Natural killer cell (primary cell): ENCODE measurements around the gene TBL3. TPM values are rescaled to one million over a fixed set of nuclear protein-coding genes. Genes with fewer than 3 reads are reported as not detected.
A peak's percentile ranks its signal among the peaks of the same experiment; 100 is the strongest.

Experiments used
- ATAC-seq, 3 donors: fragments of 150-1000 bp in 2 of 3; fragments of 200-7000 bp in 1 of 3; cut with Tn5 transposase; 1 replicate in 1 of 3; 2 replicates in 2 of 3; pipeline ENCODE4 v1.10.0; 2021; ENCODE audit warnings: mild to moderate bottlenecking in 2 of 3, moderate library complexity in 2 of 3
- DNase-seq, 2 donors: peaks; one replicate each; pipeline versions ENCODE4 v3.0.0 to v3.0.0-alpha.2; 2013 to 2021; ENCODE audit warnings: mixed read lengths in 1 of 2
- H3K27ac ChIP-seq: one replicate; pipeline ENCODE4 v1.5.1; 2013; ENCODE audit warnings: mild to moderate bottlenecking, low read length
- H3K27me3 ChIP-seq: one replicate; pipeline ENCODE4 v1.6.1; 2013; ENCODE audit warnings: low read length; ENCODE audit not compliant: control insufficient read depth, insufficient read depth
- H3K36me3 ChIP-seq: one replicate; pipeline ENCODE4 v1.6.1; 2013; ENCODE audit warnings: low read length; ENCODE audit not compliant: control insufficient read depth, insufficient read depth
- H3K4me1 ChIP-seq: one replicate; pipeline ENCODE4 v1.6.1; 2013; ENCODE audit warnings: low read length; ENCODE audit not compliant: control insufficient read depth, insufficient read depth
- H3K4me3 ChIP-seq: one replicate; pipeline ENCODE4 v1.5.1; 2013; ENCODE audit warnings: low read length
- H3K9me3 ChIP-seq: one replicate; pipeline ENCODE4 v1.6.1; 2013; ENCODE audit warnings: low read length; ENCODE audit not compliant: control insufficient read depth, insufficient read depth
- H3K27ac Mint-ChIP-seq, 2 donors: one replicate each; pipeline ENCODE4 v1.8.0; 2022; ENCODE audit warnings: mild to moderate bottlenecking in 2 of 2, mixed read lengths in 2 of 2, moderate library complexity in 1 of 2
- H3K27me3 Mint-ChIP-seq, 2 donors: one replicate each; pipeline ENCODE4 v1.8.0; 2022; ENCODE audit warnings: low read depth in 2 of 2, mixed read lengths in 2 of 2
- H3K36me3 Mint-ChIP-seq: one replicate; pipeline ENCODE4 v1.8.0; 2022; ENCODE audit warnings: mixed read lengths
- H3K4me1 Mint-ChIP-seq, 2 donors: one replicate each; pipeline ENCODE4 v1.8.0; 2022; ENCODE audit warnings: mixed read lengths in 2 of 2
- H3K4me3 Mint-ChIP-seq: one replicate; pipeline ENCODE4 v1.8.0; 2022; ENCODE audit warnings: mild to moderate bottlenecking, moderate library complexity, mixed read lengths
- H3K9me3 Mint-ChIP-seq, 2 donors: one replicate each; pipeline ENCODE4 v1.8.0; 2022; ENCODE audit warnings: mixed read lengths in 2 of 2
- WGBS: methylation state at CpG from one replicate; pipeline ENCODE4 v1.1.7; 2013; ENCODE audit warnings: missing lambda C conversion rate; ENCODE audit not compliant: insufficient coverage; 5-methylcytosine and 5-hydroxymethylcytosine counted together
- intact Hi-C: fragments of 100-400 bp; cut with micrococcal nuclease; formaldehyde crosslinking; loops from one replicate; pipeline ENCODE4 v1.14.2; 2022
- total RNA-seq, 4 donors: library from RNA; stranded (reverse); fragments of 120-200 nt in 1 of 4; gene quantifications; one replicate each; pipeline versions ENCODE4 v1.2.3 to v1.2.4, GENCODE V29; 2013 to 2022
- TF ChIP-seq, protein P1 (sequence below): fragments of 200-600 bp; IDR thresholded peaks from one replicate; pipeline ENCODE4 v1.8.0; 2022; ENCODE audit warnings: antibody characterized with exemption

The TBL3 gene
- total RNA-seq, 3 donors from 2014 or later (not counting 1 experiment from before 2014, with no cell fraction given), result 25.1 to 28.9 (median 28.1) TPM

DNA sequence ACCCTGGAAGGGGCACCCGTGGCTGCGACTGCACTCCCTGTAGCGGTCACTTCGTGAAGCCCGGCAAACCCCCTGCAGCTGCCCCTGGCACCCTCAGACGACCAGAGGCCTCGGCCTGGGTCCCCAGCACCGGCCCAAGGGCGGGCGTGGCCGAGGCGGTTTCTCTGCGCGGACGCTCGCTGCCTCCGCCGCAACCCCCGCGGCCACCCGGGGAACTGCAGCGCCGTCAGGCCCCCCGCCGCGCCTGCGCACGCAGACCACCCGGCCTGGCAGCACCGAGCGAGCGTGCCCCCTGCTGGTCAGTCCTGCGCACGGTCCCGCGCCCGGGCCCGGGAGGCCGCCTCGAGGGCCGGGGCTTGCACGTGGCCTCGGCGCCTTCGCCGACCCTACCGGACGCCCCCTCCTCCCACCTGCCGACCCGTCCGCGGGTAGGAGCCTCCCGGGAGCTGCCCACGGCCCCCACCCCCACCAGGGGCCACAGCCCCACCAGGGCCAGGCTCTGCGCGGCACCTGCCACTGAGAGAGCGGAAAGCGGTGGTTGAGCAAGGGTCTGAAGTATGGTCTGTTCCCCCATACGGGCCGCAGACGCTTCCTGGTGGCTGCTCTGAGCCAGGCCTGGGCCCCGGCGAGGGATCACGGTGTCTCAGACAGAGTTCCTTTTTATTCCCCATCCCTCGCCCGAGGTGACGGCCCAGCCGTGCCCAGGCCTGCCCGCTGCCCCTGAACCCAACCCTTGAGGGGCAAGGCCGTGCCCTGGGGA is 42.1 kb upstream of the TBL3 start:
- Histone ChIP-seq H3K27me3 (no peaks in the 10 kb centered on the region), H3K9me3 (no peaks in the 10 kb centered on the region), H3K4me3 (peak overlapping the region; percentile 31), H3K27ac (no peak overlapping the region), H3K4me1 (peaks cover 11% of the 10 kb centered on the region), H3K36me3 (no peaks in the 10 kb centered on the region)
- no peaks in the 10 kb centered on the region for H3K9me3 Mint-ChIP-seq
- H3K36me3 Mint-ChIP-seq, result no peaks in the 10 kb centered on the region
- DNase-seq, result peak; percentile 95 to 96
- intact Hi-C loops, result loop anchor here (2.0 to 10.0 kb wide), 2 partner anchors 65 to 155 kb away; partner anchors contain the start of genes EME2, MRPS34 and NME3
- H3K27ac Mint-ChIP-seq, result peak overlapping the region in 1 of 2 donors; percentile 65
- TF ChIP-seq, protein P1, sequence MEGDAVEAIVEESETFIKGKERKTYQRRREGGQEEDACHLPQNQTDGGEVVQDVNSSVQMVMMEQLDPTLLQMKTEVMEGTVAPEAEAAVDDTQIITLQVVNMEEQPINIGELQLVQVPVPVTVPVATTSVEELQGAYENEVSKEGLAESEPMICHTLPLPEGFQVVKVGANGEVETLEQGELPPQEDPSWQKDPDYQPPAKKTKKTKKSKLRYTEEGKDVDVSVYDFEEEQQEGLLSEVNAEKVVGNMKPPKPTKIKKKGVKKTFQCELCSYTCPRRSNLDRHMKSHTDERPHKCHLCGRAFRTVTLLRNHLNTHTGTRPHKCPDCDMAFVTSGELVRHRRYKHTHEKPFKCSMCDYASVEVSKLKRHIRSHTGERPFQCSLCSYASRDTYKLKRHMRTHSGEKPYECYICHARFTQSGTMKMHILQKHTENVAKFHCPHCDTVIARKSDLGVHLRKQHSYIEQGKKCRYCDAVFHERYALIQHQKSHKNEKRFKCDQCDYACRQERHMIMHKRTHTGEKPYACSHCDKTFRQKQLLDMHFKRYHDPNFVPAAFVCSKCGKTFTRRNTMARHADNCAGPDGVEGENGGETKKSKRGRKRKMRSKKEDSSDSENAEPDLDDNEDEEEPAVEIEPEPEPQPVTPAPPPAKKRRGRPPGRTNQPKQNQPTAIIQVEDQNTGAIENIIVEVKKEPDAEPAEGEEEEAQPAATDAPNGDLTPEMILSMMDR, result peak; percentile 99
- H3K4me1 Mint-ChIP-seq, result no peaks in the 10 kb centered on the region
- peaks cover under 1 to 3% of the 10 kb centered on the region in 2 donors for H3K27me3 Mint-ChIP-seq
- H3K4me3 Mint-ChIP-seq, result peak overlapping the region; percentile 72
- 10% methylated on average over 70 of the region's 70 CpGs for WGBS
- peak; percentile 99 to 100 (median 100) for ATAC-seq

DNA sequence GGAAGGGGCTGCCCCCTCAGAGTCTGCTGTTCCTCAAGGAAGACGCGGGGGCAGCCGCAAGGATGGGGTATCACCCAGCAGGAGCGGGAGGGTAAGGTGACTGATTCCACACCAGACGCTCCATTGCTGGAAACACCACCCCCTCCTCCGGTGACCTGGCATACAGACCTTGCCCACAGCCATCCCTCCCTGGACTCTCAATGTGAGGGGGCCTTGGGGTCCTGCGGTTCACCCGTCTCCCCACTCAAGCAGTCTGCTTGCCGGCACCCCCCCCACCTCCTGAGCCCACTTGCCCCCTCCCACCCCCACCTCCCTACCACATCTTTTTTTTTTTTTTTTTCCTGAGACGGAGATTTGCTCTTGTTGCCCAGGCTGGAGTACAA is 41.5 kb upstream of the TBL3 start:
- WGBS, result 91% methylated on average over 8 of the region's 10 CpGs
- Mint-ChIP-seq H3K9me3 (no peaks in the 10 kb centered on the region), H3K36me3 (no peaks in the 10 kb centered on the region), H3K27ac (no peak overlapping the region), H3K4me1 (no peaks in the 10 kb centered on the region), H3K4me3 (peak overlapping the region; percentile 31), H3K27me3 (no peaks in the 10 kb centered on the region)
- peaks cover 11% of the 10 kb centered on the region for H3K4me1 ChIP-seq
- H3K27ac ChIP-seq, result no peak overlapping the region
- H3K36me3 ChIP-seq, result no peaks in the 10 kb centered on the region
- DNase-seq, result no peak
- no peak overlapping the region for H3K4me3 ChIP-seq
- TF ChIP-seq, protein P1, result no peak
- no peaks in the 10 kb centered on the region for H3K27me3 ChIP-seq
- H3K9me3 ChIP-seq, result no peaks in the 10 kb centered on the region
- intact Hi-C loops, result no loop called here
- ATAC-seq, result no peak

DNA sequence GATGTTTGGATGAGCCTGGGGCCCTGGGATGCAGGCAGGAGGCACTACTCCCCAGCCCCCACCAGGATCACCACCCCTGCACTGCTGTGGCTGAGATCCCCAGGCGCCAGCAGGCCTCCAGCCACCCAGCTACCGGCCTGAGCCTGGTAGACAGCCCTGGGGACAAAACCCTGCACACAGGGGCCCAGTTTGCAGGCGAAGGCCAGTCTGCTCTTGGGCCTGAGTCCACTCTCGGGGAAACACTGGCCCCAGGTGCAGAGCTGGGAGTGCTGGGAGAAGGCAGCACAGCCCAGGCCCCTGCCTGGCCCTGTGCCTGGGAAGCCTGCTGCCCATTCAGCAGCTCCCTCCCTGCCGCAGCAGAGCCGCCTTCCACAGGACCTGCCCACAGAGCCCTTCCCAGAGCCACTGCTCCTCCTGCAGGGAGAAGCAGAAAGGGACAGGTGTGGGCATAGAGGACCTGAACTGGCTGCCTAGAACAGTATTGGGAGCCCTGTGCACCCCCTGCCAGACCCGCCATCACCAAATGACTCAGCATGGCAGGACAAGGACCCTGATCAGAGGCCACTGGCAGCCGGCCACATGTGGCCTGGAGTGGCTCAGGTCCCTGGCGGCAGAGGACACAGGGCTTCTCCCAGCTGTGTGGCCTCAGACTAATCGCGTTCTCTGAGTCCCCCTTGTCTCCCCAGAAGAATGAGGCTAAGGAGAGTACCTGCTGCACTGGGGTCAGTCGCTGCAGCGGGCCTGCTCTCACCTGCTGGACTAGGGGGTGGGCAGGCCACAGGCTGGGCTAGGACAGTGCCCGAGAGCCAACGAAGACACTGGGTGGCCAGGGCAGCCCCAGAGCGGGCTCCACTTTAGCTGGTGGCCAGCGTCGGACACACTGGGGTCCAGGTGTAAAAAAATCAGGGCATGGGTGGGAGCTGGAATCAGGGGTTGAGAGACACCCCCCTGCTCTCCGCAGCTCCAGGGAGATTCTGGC is 39.5 kb upstream of the TBL3 start:
- no peaks in the 10 kb centered on the region for H3K27me3 ChIP-seq
- no peak overlapping the region for H3K4me3 Mint-ChIP-seq
- H3K27me3 Mint-ChIP-seq, result no peaks in the 10 kb centered on the region
- TF ChIP-seq, protein P1, result no peak
- DNase-seq, result no peak
- peaks cover 11% of the 10 kb centered on the region for H3K4me1 ChIP-seq
- WGBS, result 90% methylated on average over 19 of the region's 19 CpGs
- H3K36me3 ChIP-seq, result no peaks in the 10 kb centered on the region
- H3K9me3 ChIP-seq, result no peaks in the 10 kb centered on the region
- no peak overlapping the region for H3K4me3 ChIP-seq
- no peak overlapping the region for H3K27ac Mint-ChIP-seq
- H3K4me1 Mint-ChIP-seq, result no peaks in the 10 kb centered on the region
- no peaks in the 10 kb centered on the region for H3K9me3 Mint-ChIP-seq
- intact Hi-C loops, result no loop called here
- no peak for ATAC-seq
- no peaks in the 10 kb centered on the region for H3K36me3 Mint-ChIP-seq
- no peak overlapping the region for H3K27ac ChIP-seq
